GM23338 (cell line): ENCODE results near the gene TTC5.

Experiments used
- CREB1 ChIP-seq: fragments of 250-450 bp; sonication (Bioruptor Pico); IDR thresholded peaks from 2 replicates; pipeline ENCODE4 v1.5.0; 2020; ENCODE audit warnings: low read depth, mild to moderate bottlenecking, moderate library complexity
- EZH2 ChIP-seq: fragments of 200-600 bp; sonication (generic); IDR thresholded peaks from one replicate; pipeline ENCODE4 v1.8.0; 2017; ENCODE audit warnings: antibody characterized with exemption, mild to moderate bottlenecking, low read depth; ENCODE audit not compliant: unreplicated experiment
- EZH2phosphoT487 ChIP-seq: fragments of 200-600 bp; sonication (generic); IDR thresholded peaks from one replicate; pipeline ENCODE4 v1.8.1; 2018; ENCODE audit warnings: antibody characterized with exemption; ENCODE audit not compliant: unreplicated experiment
- JUNB ChIP-seq: IDR thresholded peaks from one replicate; pipeline ENCODE4 v1.6.1; 2016; ENCODE audit warnings: antibody characterized with exemption; ENCODE audit not compliant: unreplicated experiment
- POLR2AphosphoS5 ChIP-seq: IDR thresholded peaks from 2 replicates; pipeline ENCODE4 v1.6.1; 2016; ENCODE audit warnings: antibody characterized with exemption, low read depth
- ZNF331 ChIP-seq: fragments of 250-450 bp; sonication (Bioruptor Pico); IDR thresholded peaks from 2 replicates; pipeline ENCODE4 v1.5.0; 2020; ENCODE audit warnings: low read depth, mild to moderate bottlenecking, moderate library complexity
- TF ChIP-seq, protein P1 (sequence below), 2 experiments: fragments of 200-600 bp in 1 of 2; sonication (generic) in 1 of 2; conservative IDR thresholded peaks; 2 replicates each; pipeline versions ENCODE4 v1.5.1 to v1.6.1; 2016 to 2017; ENCODE audit warnings: antibody characterized with exemption in 2 of 2, low read depth in 2 of 2, mild to moderate bottlenecking in 2 of 2, moderate library complexity in 1 of 2
- TF ChIP-seq, protein P2 (sequence below): IDR thresholded peaks from one replicate; pipeline ENCODE4 v1.6.1; 2018; ENCODE audit warnings: antibody characterized with exemption; ENCODE audit not compliant: unreplicated experiment
- TF ChIP-seq, protein P3 (sequence below): fragments of 250-450 bp; sonication (Bioruptor Pico); IDR thresholded peaks from 2 replicates; pipeline ENCODE4 v1.5.0; 2020; ENCODE audit warnings: mild to moderate bottlenecking, moderate library complexity
- TF ChIP-seq, protein P4 (sequence below): IDR thresholded peaks from 2 replicates; pipeline ENCODE4 v1.6.1; 2016; ENCODE audit warnings: antibody characterized with exemption

DNA sequence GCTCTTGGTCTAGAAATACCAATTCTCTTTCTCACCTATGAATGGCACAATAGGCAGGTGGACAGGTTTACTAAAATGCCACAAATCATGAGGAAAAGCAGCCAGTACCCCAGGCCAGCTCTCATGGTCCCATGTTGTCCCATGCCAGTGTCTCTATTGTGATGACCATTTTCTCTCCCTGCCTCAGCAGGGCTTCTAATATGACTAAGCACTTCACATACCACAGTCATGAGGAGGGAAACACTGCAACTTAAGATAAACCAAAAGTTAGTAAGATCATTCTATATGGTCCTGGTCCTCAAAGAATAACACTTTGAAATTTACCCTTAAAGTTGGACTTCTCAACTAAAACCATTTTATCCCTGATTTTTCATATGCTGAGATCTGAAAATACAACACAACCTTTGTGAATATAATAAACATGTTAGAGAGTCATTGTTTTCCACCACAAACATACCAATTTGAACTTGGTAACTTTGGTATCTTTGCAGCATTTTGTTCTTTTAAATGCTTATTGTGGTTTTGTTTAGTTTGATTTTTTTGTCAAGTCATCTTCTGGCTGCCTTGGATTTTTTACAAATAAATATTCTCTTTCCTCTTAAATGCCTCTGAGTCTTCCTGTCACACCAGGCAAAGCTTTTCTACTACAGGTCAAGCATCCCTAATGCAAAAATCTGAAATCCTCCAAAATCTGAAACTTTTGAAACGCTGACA lies 3.6 kb downstream of the TTC5 start:
- TF ChIP-seq, protein P1, sequence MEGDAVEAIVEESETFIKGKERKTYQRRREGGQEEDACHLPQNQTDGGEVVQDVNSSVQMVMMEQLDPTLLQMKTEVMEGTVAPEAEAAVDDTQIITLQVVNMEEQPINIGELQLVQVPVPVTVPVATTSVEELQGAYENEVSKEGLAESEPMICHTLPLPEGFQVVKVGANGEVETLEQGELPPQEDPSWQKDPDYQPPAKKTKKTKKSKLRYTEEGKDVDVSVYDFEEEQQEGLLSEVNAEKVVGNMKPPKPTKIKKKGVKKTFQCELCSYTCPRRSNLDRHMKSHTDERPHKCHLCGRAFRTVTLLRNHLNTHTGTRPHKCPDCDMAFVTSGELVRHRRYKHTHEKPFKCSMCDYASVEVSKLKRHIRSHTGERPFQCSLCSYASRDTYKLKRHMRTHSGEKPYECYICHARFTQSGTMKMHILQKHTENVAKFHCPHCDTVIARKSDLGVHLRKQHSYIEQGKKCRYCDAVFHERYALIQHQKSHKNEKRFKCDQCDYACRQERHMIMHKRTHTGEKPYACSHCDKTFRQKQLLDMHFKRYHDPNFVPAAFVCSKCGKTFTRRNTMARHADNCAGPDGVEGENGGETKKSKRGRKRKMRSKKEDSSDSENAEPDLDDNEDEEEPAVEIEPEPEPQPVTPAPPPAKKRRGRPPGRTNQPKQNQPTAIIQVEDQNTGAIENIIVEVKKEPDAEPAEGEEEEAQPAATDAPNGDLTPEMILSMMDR (conservative IDR thresholded peaks at IDR 0.05; ENCODE audit: low read depth in 2 of 2), result no peak
- TF ChIP-seq EZH2 (no peak), POLR2AphosphoS5 (no peak), EZH2phosphoT487 (no peak), JUNB (no peak), ZNF331 (CRISPR knock-in tag) (no peak), CREB1 (CRISPR knock-in tag) (no peak)
- TF ChIP-seq, protein P2, sequence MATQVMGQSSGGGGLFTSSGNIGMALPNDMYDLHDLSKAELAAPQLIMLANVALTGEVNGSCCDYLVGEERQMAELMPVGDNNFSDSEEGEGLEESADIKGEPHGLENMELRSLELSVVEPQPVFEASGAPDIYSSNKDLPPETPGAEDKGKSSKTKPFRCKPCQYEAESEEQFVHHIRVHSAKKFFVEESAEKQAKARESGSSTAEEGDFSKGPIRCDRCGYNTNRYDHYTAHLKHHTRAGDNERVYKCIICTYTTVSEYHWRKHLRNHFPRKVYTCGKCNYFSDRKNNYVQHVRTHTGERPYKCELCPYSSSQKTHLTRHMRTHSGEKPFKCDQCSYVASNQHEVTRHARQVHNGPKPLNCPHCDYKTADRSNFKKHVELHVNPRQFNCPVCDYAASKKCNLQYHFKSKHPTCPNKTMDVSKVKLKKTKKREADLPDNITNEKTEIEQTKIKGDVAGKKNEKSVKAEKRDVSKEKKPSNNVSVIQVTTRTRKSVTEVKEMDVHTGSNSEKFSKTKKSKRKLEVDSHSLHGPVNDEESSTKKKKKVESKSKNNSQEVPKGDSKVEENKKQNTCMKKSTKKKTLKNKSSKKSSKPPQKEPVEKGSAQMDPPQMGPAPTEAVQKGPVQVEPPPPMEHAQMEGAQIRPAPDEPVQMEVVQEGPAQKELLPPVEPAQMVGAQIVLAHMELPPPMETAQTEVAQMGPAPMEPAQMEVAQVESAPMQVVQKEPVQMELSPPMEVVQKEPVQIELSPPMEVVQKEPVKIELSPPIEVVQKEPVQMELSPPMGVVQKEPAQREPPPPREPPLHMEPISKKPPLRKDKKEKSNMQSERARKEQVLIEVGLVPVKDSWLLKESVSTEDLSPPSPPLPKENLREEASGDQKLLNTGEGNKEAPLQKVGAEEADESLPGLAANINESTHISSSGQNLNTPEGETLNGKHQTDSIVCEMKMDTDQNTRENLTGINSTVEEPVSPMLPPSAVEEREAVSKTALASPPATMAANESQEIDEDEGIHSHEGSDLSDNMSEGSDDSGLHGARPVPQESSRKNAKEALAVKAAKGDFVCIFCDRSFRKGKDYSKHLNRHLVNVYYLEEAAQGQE, result no peak
- TF ChIP-seq, protein P3, sequence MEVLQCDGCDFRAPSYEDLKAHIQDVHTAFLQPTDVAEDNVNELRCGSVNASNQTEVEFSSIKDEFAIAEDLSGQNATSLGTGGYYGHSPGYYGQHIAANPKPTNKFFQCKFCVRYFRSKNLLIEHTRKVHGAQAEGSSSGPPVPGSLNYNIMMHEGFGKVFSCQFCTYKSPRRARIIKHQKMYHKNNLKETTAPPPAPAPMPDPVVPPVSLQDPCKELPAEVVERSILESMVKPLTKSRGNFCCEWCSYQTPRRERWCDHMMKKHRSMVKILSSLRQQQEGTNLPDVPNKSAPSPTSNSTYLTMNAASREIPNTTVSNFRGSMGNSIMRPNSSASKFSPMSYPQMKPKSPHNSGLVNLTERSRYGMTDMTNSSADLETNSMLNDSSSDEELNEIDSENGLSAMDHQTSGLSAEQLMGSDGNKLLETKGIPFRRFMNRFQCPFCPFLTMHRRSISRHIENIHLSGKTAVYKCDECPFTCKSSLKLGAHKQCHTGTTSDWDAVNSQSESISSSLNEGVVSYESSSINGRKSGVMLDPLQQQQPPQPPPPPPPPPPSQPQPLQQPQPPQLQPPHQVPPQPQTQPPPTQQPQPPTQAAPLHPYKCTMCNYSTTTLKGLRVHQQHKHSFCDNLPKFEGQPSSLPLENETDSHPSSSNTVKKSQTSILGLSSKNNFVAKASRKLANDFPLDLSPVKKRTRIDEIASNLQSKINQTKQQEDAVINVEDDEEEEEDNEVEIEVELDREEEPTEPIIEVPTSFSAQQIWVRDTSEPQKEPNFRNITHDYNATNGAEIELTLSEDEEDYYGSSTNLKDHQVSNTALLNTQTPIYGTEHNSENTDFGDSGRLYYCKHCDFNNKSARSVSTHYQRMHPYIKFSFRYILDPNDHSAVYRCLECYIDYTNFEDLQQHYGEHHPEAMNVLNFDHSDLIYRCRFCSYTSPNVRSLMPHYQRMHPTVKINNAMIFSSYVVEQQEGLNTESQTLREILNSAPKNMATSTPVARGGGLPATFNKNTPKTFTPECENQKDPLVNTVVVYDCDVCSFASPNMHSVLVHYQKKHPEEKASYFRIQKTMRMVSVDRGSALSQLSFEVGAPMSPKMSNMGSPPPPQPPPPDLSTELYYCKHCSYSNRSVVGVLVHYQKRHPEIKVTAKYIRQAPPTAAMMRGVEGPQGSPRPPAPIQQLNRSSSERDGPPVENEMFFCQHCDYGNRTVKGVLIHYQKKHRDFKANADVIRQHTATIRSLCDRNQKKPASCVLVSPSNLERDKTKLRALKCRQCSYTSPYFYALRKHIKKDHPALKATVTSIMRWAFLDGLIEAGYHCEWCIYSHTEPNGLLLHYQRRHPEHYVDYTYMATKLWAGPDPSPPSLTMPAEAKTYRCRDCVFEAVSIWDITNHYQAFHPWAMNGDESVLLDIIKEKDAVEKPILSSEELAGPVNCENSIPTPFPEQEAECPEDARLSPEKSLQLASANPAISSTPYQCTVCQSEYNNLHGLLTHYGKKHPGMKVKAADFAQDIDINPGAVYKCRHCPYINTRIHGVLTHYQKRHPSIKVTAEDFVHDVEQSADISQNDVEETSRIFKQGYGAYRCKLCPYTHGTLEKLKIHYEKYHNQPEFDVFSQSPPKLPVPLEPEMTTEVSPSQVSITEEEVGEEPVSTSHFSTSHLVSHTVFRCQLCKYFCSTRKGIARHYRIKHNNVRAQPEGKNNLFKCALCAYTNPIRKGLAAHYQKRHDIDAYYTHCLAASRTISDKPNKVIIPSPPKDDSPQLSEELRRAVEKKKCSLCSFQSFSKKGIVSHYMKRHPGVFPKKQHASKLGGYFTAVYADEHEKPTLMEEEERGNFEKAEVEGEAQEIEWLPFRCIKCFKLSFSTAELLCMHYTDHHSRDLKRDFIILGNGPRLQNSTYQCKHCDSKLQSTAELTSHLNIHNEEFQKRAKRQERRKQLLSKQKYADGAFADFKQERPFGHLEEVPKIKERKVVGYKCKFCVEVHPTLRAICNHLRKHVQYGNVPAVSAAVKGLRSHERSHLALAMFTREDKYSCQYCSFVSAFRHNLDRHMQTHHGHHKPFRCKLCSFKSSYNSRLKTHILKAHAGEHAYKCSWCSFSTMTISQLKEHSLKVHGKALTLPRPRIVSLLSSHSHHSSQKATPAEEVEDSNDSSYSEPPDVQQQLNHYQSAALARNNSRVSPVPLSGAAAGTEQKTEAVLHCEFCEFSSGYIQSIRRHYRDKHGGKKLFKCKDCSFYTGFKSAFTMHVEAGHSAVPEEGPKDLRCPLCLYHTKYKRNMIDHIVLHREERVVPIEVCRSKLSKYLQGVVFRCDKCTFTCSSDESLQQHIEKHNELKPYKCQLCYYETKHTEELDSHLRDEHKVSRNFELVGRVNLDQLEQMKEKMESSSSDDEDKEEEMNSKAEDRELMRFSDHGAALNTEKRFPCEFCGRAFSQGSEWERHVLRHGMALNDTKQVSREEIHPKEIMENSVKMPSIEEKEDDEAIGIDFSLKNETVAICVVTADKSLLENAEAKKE (CRISPR knock-in tag), result no peak
- TF ChIP-seq, protein P4, sequence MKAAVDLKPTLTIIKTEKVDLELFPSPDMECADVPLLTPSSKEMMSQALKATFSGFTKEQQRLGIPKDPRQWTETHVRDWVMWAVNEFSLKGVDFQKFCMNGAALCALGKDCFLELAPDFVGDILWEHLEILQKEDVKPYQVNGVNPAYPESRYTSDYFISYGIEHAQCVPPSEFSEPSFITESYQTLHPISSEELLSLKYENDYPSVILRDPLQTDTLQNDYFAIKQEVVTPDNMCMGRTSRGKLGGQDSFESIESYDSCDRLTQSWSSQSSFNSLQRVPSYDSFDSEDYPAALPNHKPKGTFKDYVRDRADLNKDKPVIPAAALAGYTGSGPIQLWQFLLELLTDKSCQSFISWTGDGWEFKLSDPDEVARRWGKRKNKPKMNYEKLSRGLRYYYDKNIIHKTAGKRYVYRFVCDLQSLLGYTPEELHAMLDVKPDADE, result no peak
